OCI-LY3 (cell line): ENCODE data around the gene RBM25.

Experiments
- EZH2phosphoT487 ChIP-seq: fragments of 200-600 bp; shearing (Covaris generic); IDR thresholded peaks from 2 replicates; pipeline ENCODE4 v1.6.1; 2018; ENCODE audit warnings: antibody characterized with exemption, mixed run types, low read depth
- TF ChIP-seq, protein P1 (sequence below): fragments of 200-600, 300-600 bp; sonication (generic); IDR thresholded peaks from 2 replicates; pipeline ENCODE4 v1.5.1; 2014; ENCODE audit warnings: antibody characterized with exemption, low read length, low read depth

DNA sequence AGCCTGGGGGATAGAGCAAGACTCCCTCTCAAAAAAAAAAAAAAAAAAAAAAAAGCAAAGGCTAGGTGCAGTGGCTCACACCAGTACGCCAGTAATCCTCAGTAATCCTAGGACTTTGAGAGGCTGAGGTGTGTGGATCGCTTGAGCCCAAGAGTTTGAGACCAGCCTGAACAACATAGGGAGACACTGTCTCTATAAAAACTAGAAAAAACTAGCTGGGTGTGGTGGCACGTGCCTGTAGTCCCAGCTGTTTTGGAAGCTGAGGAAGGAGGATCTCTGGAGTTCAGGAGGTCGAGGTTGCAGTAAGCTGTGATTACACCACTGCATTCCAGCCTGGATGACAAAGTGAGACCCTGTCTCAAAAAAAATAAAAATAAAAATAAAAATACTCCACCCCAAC is 8.9 kb upstream of the RBM25 start:
- TF ChIP-seq, protein P1, sequence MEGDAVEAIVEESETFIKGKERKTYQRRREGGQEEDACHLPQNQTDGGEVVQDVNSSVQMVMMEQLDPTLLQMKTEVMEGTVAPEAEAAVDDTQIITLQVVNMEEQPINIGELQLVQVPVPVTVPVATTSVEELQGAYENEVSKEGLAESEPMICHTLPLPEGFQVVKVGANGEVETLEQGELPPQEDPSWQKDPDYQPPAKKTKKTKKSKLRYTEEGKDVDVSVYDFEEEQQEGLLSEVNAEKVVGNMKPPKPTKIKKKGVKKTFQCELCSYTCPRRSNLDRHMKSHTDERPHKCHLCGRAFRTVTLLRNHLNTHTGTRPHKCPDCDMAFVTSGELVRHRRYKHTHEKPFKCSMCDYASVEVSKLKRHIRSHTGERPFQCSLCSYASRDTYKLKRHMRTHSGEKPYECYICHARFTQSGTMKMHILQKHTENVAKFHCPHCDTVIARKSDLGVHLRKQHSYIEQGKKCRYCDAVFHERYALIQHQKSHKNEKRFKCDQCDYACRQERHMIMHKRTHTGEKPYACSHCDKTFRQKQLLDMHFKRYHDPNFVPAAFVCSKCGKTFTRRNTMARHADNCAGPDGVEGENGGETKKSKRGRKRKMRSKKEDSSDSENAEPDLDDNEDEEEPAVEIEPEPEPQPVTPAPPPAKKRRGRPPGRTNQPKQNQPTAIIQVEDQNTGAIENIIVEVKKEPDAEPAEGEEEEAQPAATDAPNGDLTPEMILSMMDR: no peak
- TF ChIP-seq EZH2phosphoT487: no peak
